H1 (cell line): ENCODE results near the gene MNX1. TPM values are rescaled to one million over a fixed set of nuclear protein-coding genes. Genes with fewer than 3 reads are reported as not detected.

Source experiments
- ATF3 ChIP-seq: IDR thresholded peaks from 2 replicates; pipeline ENCODE4 v1.6.1; 2011; ENCODE audit warnings: low read depth, mild to moderate bottlenecking, low read length; ENCODE audit not compliant: insufficient read depth
- CHD7 ChIP-seq: fragments of 300-600 bp; sonication (generic); IDR thresholded peaks from 2 replicates; pipeline ENCODE4 v1.7.1; 2012; ENCODE audit warnings: low read length, moderate library complexity, mild to moderate bottlenecking, inconsistent platforms; ENCODE audit not compliant: insufficient replicate concordance
- EZH2 ChIP-seq: fragments of 200-600 bp; sonication (generic); IDR thresholded peaks from 2 replicates; pipeline ENCODE4 v1.7.1; 2012; ENCODE audit warnings: low read depth, mild to moderate bottlenecking, moderate library complexity, low read length, inconsistent platforms; ENCODE audit not compliant: severe bottlenecking
- HDAC6 ChIP-seq: IDR thresholded peaks from one replicate; pipeline ENCODE4 v1.7.1; 2012; ENCODE audit warnings: low read depth, mild to moderate bottlenecking, inconsistent platforms, low read length, moderate library complexity
- JUND ChIP-seq: IDR thresholded peaks from 2 replicates; pipeline ENCODE4 v1.6.1; 2011; ENCODE audit warnings: mild to moderate bottlenecking, improper control_type of control experiment, low read length
- SP1 ChIP-seq: IDR thresholded peaks from 2 replicates; pipeline ENCODE4 v1.6.1; 2011; ENCODE audit warnings: low read depth, low read length
- TBP ChIP-seq: IDR thresholded peaks from 2 replicates; pipeline ENCODE4 v1.6.1; 2011; ENCODE audit warnings: low read depth, low read length, improper control_type of control experiment
- polyA plus RNA-seq, 7 experiments: library from polyadenylated mRNA; depleted of rRNA in 3 of 7; stranded (reverse) in 5 of 7; unstranded in 2 of 7; fragments of >200 nt in 5 of 7; fragments of 200-250 nt in 2 of 7; gene quantifications; 1 replicate in 5 of 7; 2 replicates in 1 of 7; 4 replicates in 1 of 7; pipeline versions ENCODE4 v1.2.1 to v1.2.3, GENCODE V29; 2011 to 2013; ENCODE audit warnings: missing spikeins in 2 of 7, mixed read lengths in 2 of 7
- total RNA-seq: library from RNA; stranded (reverse); fragmentation: NEBNext Ultra II Directional; extraction: Animal tissue kit (Norgen Biotek cat#: 25700); gene quantifications from 2 replicates; pipeline ENCODE4 v1.2.1, GENCODE V29; 2021

The MNX1 gene
- total and polyA plus RNA-seq, 2 of the 8 experiments (the other 6 are each of a cell fraction or from before 2014, with no cell fraction given), result 0.39 TPM; not detected in 1

- TF ChIP-seq CHD7 (no peak), ATF3 (no peak), TBP (no peak), JUND (no peak), EZH2 (peak; percentile 11), SP1 (no peak), HDAC6 (no peak)
These were observed 2.6 kb upstream of the MNX1 start (continued) for GRCh38 chr7:157013101-157013500.
